ENCODE results near the gene PHF21A.

DNA sequence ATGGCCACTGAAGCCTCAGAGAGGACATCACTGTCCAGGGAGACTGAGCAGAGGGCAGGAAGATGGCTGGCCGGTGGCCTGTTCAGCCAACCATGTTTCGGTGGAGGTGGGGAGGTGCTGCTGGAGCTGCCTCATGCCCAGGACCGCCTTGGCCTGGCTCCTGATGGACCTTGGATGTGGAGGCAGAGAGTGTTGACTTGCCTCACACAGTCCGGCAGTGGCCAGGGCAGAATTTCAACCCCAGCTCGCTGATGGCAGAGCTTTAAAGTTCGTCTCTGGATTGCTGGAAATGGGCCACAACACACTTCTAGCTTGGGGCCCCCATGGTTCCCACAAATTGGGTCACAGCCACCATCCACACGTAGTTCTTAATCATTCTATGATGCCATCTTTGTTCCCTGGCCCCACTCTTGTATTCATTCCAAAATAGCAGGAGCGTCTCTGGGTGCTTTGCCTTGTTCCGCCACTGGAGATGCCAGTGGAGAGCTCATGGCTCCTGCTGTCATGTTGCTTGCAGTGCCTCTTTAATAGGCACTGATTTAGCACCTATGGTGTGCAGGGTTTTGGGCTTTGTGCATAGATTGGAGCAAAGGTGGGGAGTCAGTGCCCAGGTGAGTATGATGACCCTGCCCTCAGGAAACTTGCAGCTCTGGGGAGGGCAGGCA, 230.2 kb downstream of the PHF21A start:
- peak; percentile 26 to 43 for TF ChIP-seq RAD21 (IDR thresholded peaks at IDR 0.05)
- TF ChIP-seq, protein P1, sequence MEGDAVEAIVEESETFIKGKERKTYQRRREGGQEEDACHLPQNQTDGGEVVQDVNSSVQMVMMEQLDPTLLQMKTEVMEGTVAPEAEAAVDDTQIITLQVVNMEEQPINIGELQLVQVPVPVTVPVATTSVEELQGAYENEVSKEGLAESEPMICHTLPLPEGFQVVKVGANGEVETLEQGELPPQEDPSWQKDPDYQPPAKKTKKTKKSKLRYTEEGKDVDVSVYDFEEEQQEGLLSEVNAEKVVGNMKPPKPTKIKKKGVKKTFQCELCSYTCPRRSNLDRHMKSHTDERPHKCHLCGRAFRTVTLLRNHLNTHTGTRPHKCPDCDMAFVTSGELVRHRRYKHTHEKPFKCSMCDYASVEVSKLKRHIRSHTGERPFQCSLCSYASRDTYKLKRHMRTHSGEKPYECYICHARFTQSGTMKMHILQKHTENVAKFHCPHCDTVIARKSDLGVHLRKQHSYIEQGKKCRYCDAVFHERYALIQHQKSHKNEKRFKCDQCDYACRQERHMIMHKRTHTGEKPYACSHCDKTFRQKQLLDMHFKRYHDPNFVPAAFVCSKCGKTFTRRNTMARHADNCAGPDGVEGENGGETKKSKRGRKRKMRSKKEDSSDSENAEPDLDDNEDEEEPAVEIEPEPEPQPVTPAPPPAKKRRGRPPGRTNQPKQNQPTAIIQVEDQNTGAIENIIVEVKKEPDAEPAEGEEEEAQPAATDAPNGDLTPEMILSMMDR (IDR thresholded peaks at IDR 0.05; ENCODE audit: low read depth, low read length, missing input control): no peak
- TF ChIP-seq, protein P2, sequence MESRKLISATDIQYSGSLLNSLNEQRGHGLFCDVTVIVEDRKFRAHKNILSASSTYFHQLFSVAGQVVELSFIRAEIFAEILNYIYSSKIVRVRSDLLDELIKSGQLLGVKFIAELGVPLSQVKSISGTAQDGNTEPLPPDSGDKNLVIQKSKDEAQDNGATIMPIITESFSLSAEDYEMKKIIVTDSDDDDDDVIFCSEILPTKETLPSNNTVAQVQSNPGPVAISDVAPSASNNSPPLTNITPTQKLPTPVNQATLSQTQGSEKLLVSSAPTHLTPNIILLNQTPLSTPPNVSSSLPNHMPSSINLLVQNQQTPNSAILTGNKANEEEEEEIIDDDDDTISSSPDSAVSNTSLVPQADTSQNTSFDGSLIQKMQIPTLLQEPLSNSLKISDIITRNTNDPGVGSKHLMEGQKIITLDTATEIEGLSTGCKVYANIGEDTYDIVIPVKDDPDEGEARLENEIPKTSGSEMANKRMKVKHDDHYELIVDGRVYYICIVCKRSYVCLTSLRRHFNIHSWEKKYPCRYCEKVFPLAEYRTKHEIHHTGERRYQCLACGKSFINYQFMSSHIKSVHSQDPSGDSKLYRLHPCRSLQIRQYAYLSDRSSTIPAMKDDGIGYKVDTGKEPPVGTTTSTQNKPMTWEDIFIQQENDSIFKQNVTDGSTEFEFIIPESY (IDR thresholded peaks at IDR 0.05): no peak
- peak; percentile 36 for TF ChIP-seq YY1 (IDR thresholded peaks at IDR 0.05)
- TF ChIP-seq, protein P3, sequence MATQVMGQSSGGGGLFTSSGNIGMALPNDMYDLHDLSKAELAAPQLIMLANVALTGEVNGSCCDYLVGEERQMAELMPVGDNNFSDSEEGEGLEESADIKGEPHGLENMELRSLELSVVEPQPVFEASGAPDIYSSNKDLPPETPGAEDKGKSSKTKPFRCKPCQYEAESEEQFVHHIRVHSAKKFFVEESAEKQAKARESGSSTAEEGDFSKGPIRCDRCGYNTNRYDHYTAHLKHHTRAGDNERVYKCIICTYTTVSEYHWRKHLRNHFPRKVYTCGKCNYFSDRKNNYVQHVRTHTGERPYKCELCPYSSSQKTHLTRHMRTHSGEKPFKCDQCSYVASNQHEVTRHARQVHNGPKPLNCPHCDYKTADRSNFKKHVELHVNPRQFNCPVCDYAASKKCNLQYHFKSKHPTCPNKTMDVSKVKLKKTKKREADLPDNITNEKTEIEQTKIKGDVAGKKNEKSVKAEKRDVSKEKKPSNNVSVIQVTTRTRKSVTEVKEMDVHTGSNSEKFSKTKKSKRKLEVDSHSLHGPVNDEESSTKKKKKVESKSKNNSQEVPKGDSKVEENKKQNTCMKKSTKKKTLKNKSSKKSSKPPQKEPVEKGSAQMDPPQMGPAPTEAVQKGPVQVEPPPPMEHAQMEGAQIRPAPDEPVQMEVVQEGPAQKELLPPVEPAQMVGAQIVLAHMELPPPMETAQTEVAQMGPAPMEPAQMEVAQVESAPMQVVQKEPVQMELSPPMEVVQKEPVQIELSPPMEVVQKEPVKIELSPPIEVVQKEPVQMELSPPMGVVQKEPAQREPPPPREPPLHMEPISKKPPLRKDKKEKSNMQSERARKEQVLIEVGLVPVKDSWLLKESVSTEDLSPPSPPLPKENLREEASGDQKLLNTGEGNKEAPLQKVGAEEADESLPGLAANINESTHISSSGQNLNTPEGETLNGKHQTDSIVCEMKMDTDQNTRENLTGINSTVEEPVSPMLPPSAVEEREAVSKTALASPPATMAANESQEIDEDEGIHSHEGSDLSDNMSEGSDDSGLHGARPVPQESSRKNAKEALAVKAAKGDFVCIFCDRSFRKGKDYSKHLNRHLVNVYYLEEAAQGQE (IDR thresholded peaks at IDR 0.05): peak; percentile 75
